ENCODE results near the gene QRFP. TPM values are rescaled to one million over a fixed set of nuclear protein-coding genes. Genes with fewer than 3 reads are reported as not detected.

The QRFP gene
- polyA plus RNA-seq, 2 of the 4 experiments (the other 2 are of a cell fraction), result not detected

- CTCF ChIA-PET, result interaction anchor here (0.7 to 28.2 kb wide), 13 partner anchors 9 to 151 kb away, joined by 3 to 397 read pairs (median 4); no protein-coding TSS in a partner anchor
- DNase-seq (ENCODE audit: low read depth in 1 of 2, low spot score in 1 of 2) (peak; percentile 64), ATAC-seq (peak; percentile 79 to 83), FAIRE-seq (no peak)
- peaks cover 79% of the 10 kb centered on the region for H3K4me1 ChIP-seq
- POLR2A ChIA-PET, result interaction anchor here (0.7 to 2.3 kb wide), 3 partner anchors 11 to 733 kb away, joined by 3 to 10 read pairs (median 4); partner anchors contain the start of genes ABL1 and EXOSC2
- 1% methylated on average over 12 of the region's 12 CpGs for WGBS (ENCODE audit: missing lambda C conversion rate)
- H3K27ac ChIP-seq, result peak overlapping the region; percentile 91 to 93
- no peaks in the 10 kb centered on the region for H3K9me3 ChIP-seq
- no peak for TF ChIP-seq FOSL2 (IDR thresholded peaks at IDR 0.05)
- peak; percentile 70 for TF ChIP-seq FOSL2 (CRISPR knock-in tag; IDR thresholded peaks at IDR 0.05)
- peak in 1 of 2 experiments; percentile 30; a peak in 2 of 5 replicates for TF ChIP-seq JUN (IDR thresholded peaks at IDR 0.05)
- no peak for TF ChIP-seq HES2 (IDR thresholded peaks at IDR 0.05)
- TF ChIP-seq ZFP36 (IDR thresholded peaks at IDR 0.05; ENCODE audit: borderline replicate concordance, partially characterized antibody), result no peak
- no peak for TF ChIP-seq FOXS1 (CRISPR knock-in tag; IDR thresholded peaks at IDR 0.05)
- no peak for TF ChIP-seq SREBF2 (IDR thresholded peaks at IDR 0.05)
- TF ChIP-seq NPAS2 (CRISPR knock-in tag; IDR thresholded peaks at IDR 0.05; ENCODE audit: borderline replicate concordance), result no peak
- TF ChIP-seq MAFK (IDR thresholded peaks at IDR 0.05; ENCODE audit: partially characterized antibody), result no peak
- no peak for TF ChIP-seq EP300 (IDR thresholded peaks at IDR 0.05)
- no peak for TF ChIP-seq SMC3 (IDR thresholded peaks at IDR 0.05)
- no peak for TF ChIP-seq PBX3 (IDR thresholded peaks at IDR 0.05)
- no peak for TF ChIP-seq RNF2 (IDR thresholded peaks at IDR 0.05; ENCODE audit: borderline replicate concordance, low read depth)
- no peak for TF ChIP-seq HOXA7 (CRISPR knock-in tag; IDR thresholded peaks at IDR 0.05)
- TF ChIP-seq GATA3 (IDR thresholded peaks at IDR 0.05; ENCODE audit: borderline replicate concordance), result peak; percentile 64; the same call in 1 of the 2 replicates
- TF ChIP-seq JUNB (IDR thresholded peaks at IDR 0.05), result peak; percentile 62
- no peak for TF ChIP-seq HOXB5 (CRISPR knock-in tag; IDR thresholded peaks at IDR 0.05)
- peak; percentile 46; the same call in 1 of the 2 replicates for TF ChIP-seq MAX (IDR thresholded peaks at IDR 0.05)
- TF ChIP-seq RARB (CRISPR knock-in tag; IDR thresholded peaks at IDR 0.05), result no peak
- no peak for TF ChIP-seq CTCF (IDR thresholded peaks at IDR 0.05)
- no peak for TF ChIP-seq CHD4 (IDR thresholded peaks at IDR 0.05; ENCODE audit: borderline replicate concordance)
- TF ChIP-seq TFCP2L1 (CRISPR knock-in tag; IDR thresholded peaks at IDR 0.05), result no peak
- no peak for TF ChIP-seq EHMT2 (IDR thresholded peaks at IDR 0.05; ENCODE audit: low read depth)
- no peak for TF ChIP-seq FOSB (CRISPR knock-in tag; IDR thresholded peaks at IDR 0.05)
- no peak for TF ChIP-seq ZNF302 (CRISPR knock-in tag; IDR thresholded peaks at IDR 0.05)
- TF ChIP-seq CEBPB (IDR thresholded peaks at IDR 0.05), result no peak
- peak overlapping the region; percentile 99 for H3K4me2 ChIP-seq
- peak overlapping the region; percentile 35 for H3K4me3 ChIP-seq
These were observed 49.9 kb downstream of the QRFP start for GRCh38 chr9:130846487-130847305.

Data from A549 (cell line).